ENCODE data around the gene PHGDH.
A peak's percentile ranks its signal among the peaks of the same experiment; 100 is the strongest.

The PHGDH gene

GRCh38 chr1:119675349-119676345 is 36.1 kb upstream of the PHGDH start:
- 32% methylated on average over 14 of the region's 16 CpGs for WGBS
- no peak overlapping the region for H2BK120ac ChIP-seq (ENCODE audit: low read depth, low read length)

DNA sequence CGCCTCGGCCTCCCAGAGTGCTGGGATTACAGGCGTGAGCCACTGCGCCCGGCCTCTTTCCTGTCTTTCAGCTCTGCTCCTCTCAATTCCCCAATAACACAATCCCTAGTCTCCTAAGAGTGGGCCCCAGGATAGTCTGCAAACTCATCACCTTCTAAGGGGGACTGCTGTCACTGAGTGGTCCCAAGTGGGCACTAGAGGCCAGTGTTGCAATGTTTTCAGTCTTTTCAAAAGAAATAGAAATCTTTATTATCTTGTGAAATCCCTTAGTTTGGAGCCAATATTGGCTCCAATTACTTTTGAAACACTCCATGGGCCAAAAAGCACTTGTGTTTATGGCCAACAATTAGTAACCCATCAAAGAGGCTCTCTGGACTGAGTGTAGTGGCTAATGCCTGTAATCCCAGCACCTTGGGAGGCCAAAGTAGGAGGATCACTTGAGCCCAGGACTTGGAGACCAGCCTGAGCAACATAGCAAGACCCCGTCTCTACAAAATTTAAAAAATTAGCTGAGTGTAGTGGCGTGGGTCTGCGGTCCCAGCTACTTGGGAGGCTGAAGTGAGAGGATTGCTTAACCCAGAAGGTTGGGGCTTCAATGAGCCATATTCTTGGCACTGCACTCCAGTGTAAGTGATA is 35.0 kb upstream of the PHGDH start:
- H3K14ac ChIP-seq (ENCODE audit: low read length in 2 of 2) = no peak overlapping the region
- H2BK12ac ChIP-seq (ENCODE audit: low read length in 2 of 2) = no peak overlapping the region
- no peak overlapping the region for H4K8ac ChIP-seq (ENCODE audit: low read length)
- H2AK5ac ChIP-seq (ENCODE audit: low read length, severe bottlenecking) = peak overlapping the region; percentile 62
- no peaks in the 10 kb centered on the region for H3K36me3 ChIP-seq (ENCODE audit: control insufficient read depth in 1 of 2, insufficient read depth in 2 of 2, low read depth in 1 of 2, low read length in 2 of 2)
- H2BK15ac ChIP-seq (ENCODE audit: low read depth, poor library complexity, severe bottlenecking) = no peak overlapping the region
- H3K4me3 ChIP-seq (ENCODE audit: insufficient read depth in 1 of 2, low read depth in 1 of 2, low read length in 2 of 2) = no peak overlapping the region
- H2BK120ac ChIP-seq (ENCODE audit: low read depth, low read length) = no peak overlapping the region
- no peak overlapping the region for H3K23ac ChIP-seq (ENCODE audit: low read length in 2 of 2)
- no peak overlapping the region for H4K91ac ChIP-seq (ENCODE audit: low read length)
- H3K4me1 ChIP-seq (ENCODE audit: control insufficient read depth, insufficient read depth, low read depth, low read length) = no peaks in the 10 kb centered on the region
- H3K9me3 ChIP-seq (ENCODE audit: control insufficient read depth, low read length) = no peaks in the 10 kb centered on the region
- DNase-seq = no peak
- no peak overlapping the region for H3K18ac ChIP-seq (ENCODE audit: low read depth in 1 of 2, low read length in 2 of 2)
- 92% methylated on average over 8 of the region's 8 CpGs for WGBS
- H3K79me1 ChIP-seq (replicated peaks; ENCODE audit: low read length, poor library complexity, severe bottlenecking) = no peaks in the 10 kb centered on the region
- H3K4ac ChIP-seq (ENCODE audit: low read depth in 1 of 2, low read length in 2 of 2) = no peak overlapping the region
- no peak overlapping the region for H2AFZ ChIP-seq (ENCODE audit: low read depth, low read length)
- no peak overlapping the region for H2BK5ac ChIP-seq (ENCODE audit: low read depth, low read length, poor library complexity, severe bottlenecking)
- no peak overlapping the region for H3K9ac ChIP-seq (ENCODE audit: low read length)
- peaks cover 0 to 14% of the 10 kb centered on the region in 2 experiments for H3K27me3 ChIP-seq (ENCODE audit: control insufficient read depth in 1 of 2, insufficient read depth in 1 of 2, low read length in 2 of 2)
- H3K27ac ChIP-seq (ENCODE audit: low read length, poor library complexity, severe bottlenecking) = no peak overlapping the region
- H3K4me2 ChIP-seq (ENCODE audit: low read length, poor library complexity, severe bottlenecking) = no peak overlapping the region

More at GRCh38 chr1:119675349-119676345, 36.1 kb upstream of the PHGDH start:
- Histone ChIP-seq H3K4me1 (ENCODE audit: control insufficient read depth, insufficient read depth, low read depth, low read length) (no peaks in the 10 kb centered on the region), H3K79me1 (replicated peaks; ENCODE audit: low read length, poor library complexity, severe bottlenecking) (no peaks in the 10 kb centered on the region), H3K9me3 (ENCODE audit: control insufficient read depth, low read length) (no peaks in the 10 kb centered on the region), H2BK5ac (ENCODE audit: low read depth, low read length, poor library complexity, severe bottlenecking) (no peak overlapping the region), H2AK5ac (ENCODE audit: low read length, severe bottlenecking) (no peak overlapping the region), H2BK12ac (ENCODE audit: low read length in 2 of 2) (no peak overlapping the region), H4K91ac (ENCODE audit: low read length) (no peak overlapping the region), H3K23ac (ENCODE audit: low read length in 2 of 2) (no peak overlapping the region), H4K8ac (ENCODE audit: low read length) (no peak overlapping the region), H3K14ac (ENCODE audit: low read length in 2 of 2) (no peak overlapping the region), H3K27me3 (ENCODE audit: control insufficient read depth in 1 of 2, insufficient read depth in 1 of 2, low read length in 2 of 2) (peaks cover 0 to 14% of the 10 kb centered on the region in 2 experiments), H3K36me3 (ENCODE audit: control insufficient read depth in 1 of 2, insufficient read depth in 2 of 2, low read depth in 1 of 2, low read length in 2 of 2) (no peaks in the 10 kb centered on the region), H3K4me3 (ENCODE audit: insufficient read depth in 1 of 2, low read depth in 1 of 2, low read length in 2 of 2) (peak overlapping the region; percentile 12 to 77), H3K4ac (ENCODE audit: low read depth in 1 of 2, low read length in 2 of 2) (no peak overlapping the region), H3K9ac (ENCODE audit: low read length) (peak overlapping the region; percentile 83), H3K18ac (ENCODE audit: low read depth in 1 of 2, low read length in 2 of 2) (no peak overlapping the region), H2BK15ac (ENCODE audit: low read depth, poor library complexity, severe bottlenecking) (no peak overlapping the region), H3K4me2 (ENCODE audit: low read length, poor library complexity, severe bottlenecking) (peak overlapping the region; percentile 67), H2AFZ (ENCODE audit: low read depth, low read length) (peak overlapping the region; percentile 48), H3K27ac (ENCODE audit: low read length, poor library complexity, severe bottlenecking) (peak overlapping the region; percentile 23)
- peak; percentile 88 for DNase-seq

DNA sequence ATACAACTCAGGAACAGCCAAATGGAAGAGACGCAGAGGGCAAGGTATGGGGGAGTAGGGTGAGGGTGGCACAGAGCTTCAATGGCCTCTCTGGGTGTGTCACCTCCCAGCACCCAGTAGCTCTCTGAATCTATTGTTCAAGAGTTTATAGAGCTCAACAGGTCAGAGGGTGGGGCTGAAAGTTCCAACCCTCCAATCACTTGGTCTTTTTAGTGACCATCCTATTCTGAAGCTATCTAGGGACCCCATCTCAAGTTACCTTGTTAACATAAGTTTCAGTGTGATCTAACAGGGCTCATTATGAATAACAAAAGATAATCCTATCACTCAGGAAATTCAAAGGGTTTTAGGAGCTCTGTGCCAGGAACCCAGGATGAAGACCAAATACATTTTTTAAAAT is 32.5 kb upstream of the PHGDH start:
- Histone ChIP-seq H3K4ac (ENCODE audit: low read depth in 1 of 2, low read length in 2 of 2) (no peak overlapping the region), H3K27me3 (ENCODE audit: control insufficient read depth in 1 of 2, insufficient read depth in 1 of 2, low read length in 2 of 2) (peaks cover 0 to 17% of the 10 kb centered on the region in 2 experiments), H2AFZ (ENCODE audit: low read depth, low read length) (no peak overlapping the region), H3K14ac (ENCODE audit: low read length in 2 of 2) (no peak overlapping the region), H3K36me3 (ENCODE audit: control insufficient read depth in 1 of 2, insufficient read depth in 2 of 2, low read depth in 1 of 2, low read length in 2 of 2) (no peaks in the 10 kb centered on the region), H4K8ac (ENCODE audit: low read length) (no peak overlapping the region), H3K27ac (ENCODE audit: low read length, poor library complexity, severe bottlenecking) (no peak overlapping the region), H3K23ac (ENCODE audit: low read length in 2 of 2) (no peak overlapping the region), H3K9me3 (ENCODE audit: control insufficient read depth, low read length) (no peaks in the 10 kb centered on the region), H2BK15ac (ENCODE audit: low read depth, poor library complexity, severe bottlenecking) (no peak overlapping the region), H3K79me1 (replicated peaks; ENCODE audit: low read length, poor library complexity, severe bottlenecking) (no peaks in the 10 kb centered on the region), H3K4me1 (ENCODE audit: control insufficient read depth, insufficient read depth, low read depth, low read length) (no peaks in the 10 kb centered on the region), H4K91ac (ENCODE audit: low read length) (no peak overlapping the region), H3K9ac (ENCODE audit: low read length) (no peak overlapping the region), H3K4me2 (ENCODE audit: low read length, poor library complexity, severe bottlenecking) (no peak overlapping the region), H3K4me3 (ENCODE audit: insufficient read depth in 1 of 2, low read depth in 1 of 2, low read length in 2 of 2) (no peak overlapping the region), H2BK120ac (ENCODE audit: low read depth, low read length) (no peak overlapping the region), H3K18ac (ENCODE audit: low read depth in 1 of 2, low read length in 2 of 2) (no peak overlapping the region), H2AK5ac (ENCODE audit: low read length, severe bottlenecking) (no peak overlapping the region), H2BK5ac (ENCODE audit: low read depth, low read length, poor library complexity, severe bottlenecking) (no peak overlapping the region), H2BK12ac (ENCODE audit: low read length in 2 of 2) (no peak overlapping the region)
- DNase-seq = no peak
- WGBS = 100% methylated on average over 1 of the region's 1 CpG

GRCh38 chr1:119680193-119680592 is 31.5 kb upstream of the PHGDH start:
- 89% methylated on average over 2 of the region's 3 CpGs for WGBS
- H3K4ac ChIP-seq (ENCODE audit: low read depth in 1 of 2, low read length in 2 of 2) = no peak overlapping the region
- H3K9ac ChIP-seq (ENCODE audit: low read length) = no peak overlapping the region
- H2BK15ac ChIP-seq (ENCODE audit: low read depth, poor library complexity, severe bottlenecking) = no peak overlapping the region
- no peak for DNase-seq
- no peak overlapping the region for H2BK12ac ChIP-seq (ENCODE audit: low read length in 2 of 2)
- H3K14ac ChIP-seq (ENCODE audit: low read length in 2 of 2) = no peak overlapping the region
- H2AFZ ChIP-seq (ENCODE audit: low read depth, low read length) = no peak overlapping the region
- no peak overlapping the region for H3K27ac ChIP-seq (ENCODE audit: low read length, poor library complexity, severe bottlenecking)
- H3K4me2 ChIP-seq (ENCODE audit: low read length, poor library complexity, severe bottlenecking) = no peak overlapping the region
- H3K79me1 ChIP-seq (replicated peaks; ENCODE audit: low read length, poor library complexity, severe bottlenecking) = no peaks in the 10 kb centered on the region
- H3K9me3 ChIP-seq (ENCODE audit: control insufficient read depth, low read length) = no peaks in the 10 kb centered on the region
- H3K36me3 ChIP-seq (ENCODE audit: control insufficient read depth in 1 of 2, insufficient read depth in 2 of 2, low read depth in 1 of 2, low read length in 2 of 2) = no peaks in the 10 kb centered on the region
- H3K27me3 ChIP-seq (ENCODE audit: control insufficient read depth in 1 of 2, insufficient read depth in 1 of 2, low read length in 2 of 2) = peaks cover 0 to 19% of the 10 kb centered on the region in 2 experiments
- no peak overlapping the region for H3K23ac ChIP-seq (ENCODE audit: low read length in 2 of 2)
- H2BK120ac ChIP-seq (ENCODE audit: low read depth, low read length) = no peak overlapping the region
- no peak overlapping the region for H3K18ac ChIP-seq (ENCODE audit: low read depth in 1 of 2, low read length in 2 of 2)
- H4K8ac ChIP-seq (ENCODE audit: low read length) = no peak overlapping the region
- H3K4me1 ChIP-seq (ENCODE audit: control insufficient read depth, insufficient read depth, low read depth, low read length) = no peaks in the 10 kb centered on the region
- H2AK5ac ChIP-seq (ENCODE audit: low read length, severe bottlenecking) = no peak overlapping the region
- H2BK5ac ChIP-seq (ENCODE audit: low read depth, low read length, poor library complexity, severe bottlenecking) = no peak overlapping the region
- no peak overlapping the region for H3K4me3 ChIP-seq (ENCODE audit: insufficient read depth in 1 of 2, low read depth in 1 of 2, low read length in 2 of 2)
- no peak overlapping the region for H4K91ac ChIP-seq (ENCODE audit: low read length)
